ENCODE results near the gene ABTB2. TPM values are rescaled to one million over a fixed set of nuclear protein-coding genes. Genes with fewer than 3 reads are reported as not detected.
"Not testable (repeated sequence)": the region's sequence is repeated elsewhere in the genome, so short reads cannot be mapped to it uniquely, and the experiment has no call there.

Gene ABTB2
- total RNA-seq, 1 donor: 5.1 TPM

DNA sequence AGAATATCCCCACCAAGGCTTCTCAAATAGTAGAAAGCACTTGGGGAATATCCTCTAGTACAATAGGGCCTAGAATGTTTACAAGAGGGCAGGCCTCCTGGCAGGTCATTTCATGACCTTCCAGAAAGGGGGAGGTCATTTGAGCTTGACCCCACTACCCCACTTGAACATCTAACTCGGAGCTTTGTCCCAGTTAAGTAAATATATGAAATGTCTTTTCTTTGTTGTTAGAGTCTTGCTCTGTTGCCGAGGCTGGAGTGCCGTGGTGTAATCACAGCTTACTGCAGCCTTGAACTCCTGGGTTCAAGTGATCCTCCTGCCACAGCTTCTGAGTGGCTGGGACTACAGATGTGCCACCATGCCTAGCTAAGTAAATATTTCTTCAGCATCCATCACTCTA lies 108.4 kb downstream of the ABTB2 start:
- H3K4me1 ChIP-seq (ENCODE audit: insufficient read depth, low read length): peaks cover 16% of the 10 kb centered on the region
- DNase-seq (ENCODE audit: insufficient read length, low spot score, missing footprints): no peak
- no peak overlapping the region for H3K4me2 ChIP-seq (ENCODE audit: insufficient read depth, low read length)
- no peak overlapping the region for H2AFZ ChIP-seq (ENCODE audit: low read length)
- no peaks in the 10 kb centered on the region for H3K9me3 ChIP-seq (ENCODE audit: low read depth, low read length)
- no peak overlapping the region for H3K4me3 ChIP-seq (ENCODE audit: insufficient read depth, low read length)
- no peaks in the 10 kb centered on the region for H3K79me2 ChIP-seq (ENCODE audit: insufficient read depth, low read length)
- H3K36me3 ChIP-seq (ENCODE audit: insufficient read depth, low read length): no peaks in the 10 kb centered on the region
- no peaks in the 10 kb centered on the region for H4K20me1 ChIP-seq (ENCODE audit: insufficient read depth, low read length)
- no peak overlapping the region for H3K27ac ChIP-seq (ENCODE audit: low read depth, low read length)
- TF ChIP-seq, protein P1, sequence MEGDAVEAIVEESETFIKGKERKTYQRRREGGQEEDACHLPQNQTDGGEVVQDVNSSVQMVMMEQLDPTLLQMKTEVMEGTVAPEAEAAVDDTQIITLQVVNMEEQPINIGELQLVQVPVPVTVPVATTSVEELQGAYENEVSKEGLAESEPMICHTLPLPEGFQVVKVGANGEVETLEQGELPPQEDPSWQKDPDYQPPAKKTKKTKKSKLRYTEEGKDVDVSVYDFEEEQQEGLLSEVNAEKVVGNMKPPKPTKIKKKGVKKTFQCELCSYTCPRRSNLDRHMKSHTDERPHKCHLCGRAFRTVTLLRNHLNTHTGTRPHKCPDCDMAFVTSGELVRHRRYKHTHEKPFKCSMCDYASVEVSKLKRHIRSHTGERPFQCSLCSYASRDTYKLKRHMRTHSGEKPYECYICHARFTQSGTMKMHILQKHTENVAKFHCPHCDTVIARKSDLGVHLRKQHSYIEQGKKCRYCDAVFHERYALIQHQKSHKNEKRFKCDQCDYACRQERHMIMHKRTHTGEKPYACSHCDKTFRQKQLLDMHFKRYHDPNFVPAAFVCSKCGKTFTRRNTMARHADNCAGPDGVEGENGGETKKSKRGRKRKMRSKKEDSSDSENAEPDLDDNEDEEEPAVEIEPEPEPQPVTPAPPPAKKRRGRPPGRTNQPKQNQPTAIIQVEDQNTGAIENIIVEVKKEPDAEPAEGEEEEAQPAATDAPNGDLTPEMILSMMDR (IDR thresholded peaks at IDR 0.05; ENCODE audit: extremely low read depth, low read depth, low read length): no peak
- H3K27me3 ChIP-seq (ENCODE audit: insufficient read depth, low read length): no peaks in the 10 kb centered on the region

DNA sequence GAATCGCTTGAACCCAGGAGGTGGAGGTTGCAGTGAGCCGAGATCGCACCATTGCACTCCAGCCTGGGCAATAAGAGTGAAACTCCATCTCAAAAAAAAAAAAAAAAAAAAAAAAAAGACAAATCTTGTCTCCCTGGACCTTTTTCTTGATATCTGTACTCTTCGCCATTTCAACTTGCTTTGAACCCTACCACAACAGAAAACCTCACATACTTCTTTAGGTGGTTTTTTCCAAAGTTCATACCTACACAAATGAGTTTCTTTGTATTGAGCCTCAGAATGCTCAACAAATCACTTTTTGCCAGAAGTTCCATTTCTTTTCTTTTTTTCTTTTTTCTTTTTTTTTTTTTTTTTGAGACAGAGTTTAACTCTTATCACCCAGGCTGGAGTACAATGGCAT lies 111.3 kb downstream of the ABTB2 start:
- not testable (repeated sequence) for H3K36me3 ChIP-seq (ENCODE audit: insufficient read depth, low read length); H3K79me2 ChIP-seq (ENCODE audit: insufficient read depth, low read length); H3K4me2 ChIP-seq (ENCODE audit: insufficient read depth, low read length); H2AFZ ChIP-seq (ENCODE audit: low read length); H4K20me1 ChIP-seq (ENCODE audit: insufficient read depth, low read length); H3K27me3 ChIP-seq (ENCODE audit: insufficient read depth, low read length); H3K9me3 ChIP-seq (ENCODE audit: low read depth, low read length); H3K4me3 ChIP-seq (ENCODE audit: insufficient read depth, low read length); H3K27ac ChIP-seq (ENCODE audit: low read depth, low read length); DNase-seq (ENCODE audit: insufficient read length, low spot score, missing footprints)
- H3K4me1 ChIP-seq (ENCODE audit: insufficient read depth, low read length): peaks cover 24% of the 10 kb centered on the region

DNA sequence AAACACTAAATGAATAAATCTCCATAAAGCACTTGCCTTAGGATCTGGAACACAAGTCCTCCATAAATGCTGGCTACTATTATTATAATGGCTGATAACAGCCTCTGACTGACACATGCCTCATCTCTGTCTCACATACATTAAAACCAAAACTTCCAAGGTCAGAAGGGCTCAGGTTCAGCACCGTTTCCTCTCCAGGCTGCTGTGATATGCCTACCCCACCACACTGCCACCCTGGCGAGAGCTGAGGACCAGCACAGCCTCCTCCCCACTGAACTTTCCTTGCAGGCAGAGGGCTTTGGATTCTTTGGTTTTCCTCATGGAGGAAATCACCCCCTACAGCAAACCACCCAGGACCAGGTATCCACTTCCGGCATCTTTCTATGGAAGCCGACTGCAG lies 112.8 kb downstream of the ABTB2 start:
- no peaks in the 10 kb centered on the region for H3K9me3 ChIP-seq (ENCODE audit: low read depth, low read length)
- TF ChIP-seq, protein P1 (IDR thresholded peaks at IDR 0.05; ENCODE audit: extremely low read depth, low read depth, low read length): no peak

DNA sequence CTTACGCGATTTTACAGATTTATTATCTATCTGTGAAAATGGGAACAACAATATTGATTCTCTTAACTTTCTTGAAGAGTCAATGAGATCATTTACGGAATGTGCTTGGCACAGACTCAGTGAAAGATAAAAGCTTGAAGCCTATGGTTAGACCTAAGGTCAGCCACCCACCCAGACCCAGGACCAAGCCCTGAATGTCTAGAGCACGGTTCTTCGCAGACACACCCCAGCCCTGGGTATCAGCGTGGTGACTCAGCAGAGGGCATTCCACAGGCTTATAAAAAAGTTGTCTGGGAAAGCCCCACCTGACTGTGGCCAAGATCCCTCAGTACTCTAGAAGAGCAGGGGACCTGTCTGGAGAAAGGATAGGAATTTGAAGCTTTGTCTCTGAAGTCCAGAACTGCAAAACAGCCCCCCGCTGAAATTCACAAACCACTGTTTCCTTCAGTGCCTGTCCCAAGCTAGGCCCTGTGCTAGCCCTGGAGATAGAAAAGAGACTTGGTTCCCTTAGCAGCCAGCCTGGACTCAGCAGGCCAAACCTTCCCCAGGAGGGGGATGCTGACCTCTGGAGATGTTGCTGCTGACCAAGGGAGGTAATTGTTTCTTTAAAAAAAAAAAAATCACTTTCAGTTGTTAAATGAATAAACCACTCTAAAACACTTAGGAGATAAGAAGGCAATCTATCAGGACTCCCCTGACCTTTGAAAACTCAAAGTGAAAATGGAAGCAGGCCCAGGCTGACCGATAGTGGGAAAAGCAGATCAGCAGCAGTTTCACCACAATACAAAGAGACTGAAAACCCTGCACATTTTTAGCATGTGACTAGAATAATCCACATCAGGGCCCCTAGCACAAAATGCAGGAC lies 114.0 kb downstream of the ABTB2 start:
- TF ChIP-seq, protein P1 (IDR thresholded peaks at IDR 0.05; ENCODE audit: extremely low read depth, low read depth, low read length): no peak
- no peaks in the 10 kb centered on the region for H3K9me3 ChIP-seq (ENCODE audit: low read depth, low read length)
- peak; percentile 92 for DNase-seq (ENCODE audit: insufficient read length, low spot score, missing footprints)
- no peaks in the 10 kb centered on the region for H3K36me3 ChIP-seq (ENCODE audit: insufficient read depth, low read length)
- H3K4me2 ChIP-seq (ENCODE audit: insufficient read depth, low read length): no peak overlapping the region
- H3K79me2 ChIP-seq (ENCODE audit: insufficient read depth, low read length): no peaks in the 10 kb centered on the region
- peaks cover 3% of the 10 kb centered on the region for H4K20me1 ChIP-seq (ENCODE audit: insufficient read depth, low read length)
- no peak overlapping the region for H2AFZ ChIP-seq (ENCODE audit: low read length)
- H3K27ac ChIP-seq (ENCODE audit: low read depth, low read length): no peak overlapping the region
- H3K27me3 ChIP-seq (ENCODE audit: insufficient read depth, low read length): no peaks in the 10 kb centered on the region
- peaks cover 15% of the 10 kb centered on the region for H3K4me1 ChIP-seq (ENCODE audit: insufficient read depth, low read length)
- no peak overlapping the region for H3K4me3 ChIP-seq (ENCODE audit: insufficient read depth, low read length)

More for the DNA sequence above, 112.8 kb downstream of the ABTB2 start:
- H3K79me2 ChIP-seq (ENCODE audit: insufficient read depth, low read length): no peaks in the 10 kb centered on the region
- no peak overlapping the region for H3K4me3 ChIP-seq (ENCODE audit: insufficient read depth, low read length)
- peaks cover 3% of the 10 kb centered on the region for H4K20me1 ChIP-seq (ENCODE audit: insufficient read depth, low read length)
- no peak overlapping the region for H2AFZ ChIP-seq (ENCODE audit: low read length)
- H3K27ac ChIP-seq (ENCODE audit: low read depth, low read length): no peak overlapping the region
- H3K4me1 ChIP-seq (ENCODE audit: insufficient read depth, low read length): peaks cover 15% of the 10 kb centered on the region
- H3K4me2 ChIP-seq (ENCODE audit: insufficient read depth, low read length): no peak overlapping the region
- no peaks in the 10 kb centered on the region for H3K36me3 ChIP-seq (ENCODE audit: insufficient read depth, low read length)
- DNase-seq (ENCODE audit: insufficient read length, low spot score, missing footprints): no peak
- H3K27me3 ChIP-seq (ENCODE audit: insufficient read depth, low read length): no peaks in the 10 kb centered on the region

Measured in osteoblast (primary cell).